IMR-90 (cell line): ENCODE measurements around the gene NPR3. TPM values are rescaled to one million over a fixed set of nuclear protein-coding genes. Genes with fewer than 3 reads are reported as not detected.

Experiments
- ATAC-seq: fragments of 200-7000 bp; cut with Tn5 transposase; 2 replicates; pipeline ENCODE4 v1.9.1; 2020; ENCODE audit warnings: low read depth, mild to moderate bottlenecking, moderate library complexity
- BruUV-seq: library from RNA; stranded (reverse); fragments of 400-500 nt; replicated peaks from 2 replicates; lab custom pipeline; 2021; lab: Mats Ljungman, UMichigan
- CTCF ChIA-PET: fragments of 300-600 bp; formaldehyde crosslinking; extraction: SDS; loops from one replicate; lab custom pipeline; 2021; ENCODE audit warnings: antibody characterized with exemption; lab: Yijun Ruan, JAX
- POLR2A ChIA-PET: fragments of 300-600 bp; sonication (Branson Sonifier 250); formaldehyde crosslinking; loops from one replicate; lab custom pipeline; 2022; ENCODE audit warnings: antibody characterized with exemption; ENCODE audit not compliant: unreplicated experiment; lab: Charles Lee
- DNase-seq: peaks from one replicate; pipeline ENCODE4 v3.0.0; 2013
- H2AFZ ChIP-seq: replicated peaks from 2 replicates; pipeline ENCODE3; 2013; ENCODE audit warnings: low read length, mild to moderate bottlenecking; ENCODE audit not compliant: poor library complexity
- H2AK5ac ChIP-seq: 2 replicates; pipeline ENCODE4 v1.6.1; 2013; ENCODE audit warnings: low read depth, low read length, inconsistent platforms
- H2AK9ac ChIP-seq: replicated peaks from 2 replicates; pipeline ENCODE3; 2013; ENCODE audit warnings: mild to moderate bottlenecking, low read depth, low read length, moderate library complexity; ENCODE audit not compliant: poor library complexity
- H2BK120ac ChIP-seq: 2 replicates; pipeline ENCODE4 v1.6.1; 2013; ENCODE audit warnings: low read depth, low read length, inconsistent platforms
- H2BK15ac ChIP-seq: 3 replicates; pipeline ENCODE4 v1.6.1; 2013; ENCODE audit warnings: low read depth, low read length, inconsistent platforms
- H2BK20ac ChIP-seq: 2 replicates; pipeline ENCODE4 v1.6.1; 2013; ENCODE audit warnings: low read depth, mild to moderate bottlenecking, inconsistent platforms, low read length, moderate library complexity
- H2BK5ac ChIP-seq: 2 replicates; pipeline ENCODE4 v1.6.1; 2013; ENCODE audit warnings: mild to moderate bottlenecking, low read depth, low read length, inconsistent platforms; ENCODE audit not compliant: poor library complexity, severe bottlenecking
- H3K14ac ChIP-seq: replicated peaks from 2 replicates; pipeline ENCODE4 v1.6.1; 2013; ENCODE audit warnings: low read depth, low read length, inconsistent platforms
- H3K18ac ChIP-seq: 2 replicates; pipeline ENCODE4 v1.6.1; 2013; ENCODE audit warnings: low read depth, low read length, control low read depth
- H3K23ac ChIP-seq: 2 replicates; pipeline ENCODE4 v1.6.1; 2013; ENCODE audit warnings: low read depth, low read length, inconsistent platforms
- H3K27ac ChIP-seq: 2 replicates; pipeline ENCODE4 v1.5.1; 2013; ENCODE audit warnings: mild to moderate bottlenecking, control low read depth, low read length; ENCODE audit not compliant: insufficient read depth
- H3K27me3 ChIP-seq: 2 replicates; pipeline ENCODE4 v1.6.1; 2013; ENCODE audit warnings: low read length; ENCODE audit not compliant: control insufficient read depth, insufficient read depth
- H3K36me3 ChIP-seq: 2 replicates; pipeline ENCODE4 v1.6.1; 2013; ENCODE audit warnings: low read length, mixed read lengths; ENCODE audit not compliant: control insufficient read depth, insufficient read depth
- H3K4ac ChIP-seq: 2 replicates; pipeline ENCODE4 v1.6.1; 2013; ENCODE audit warnings: low read depth, low read length, inconsistent platforms
- H3K4me1 ChIP-seq: 2 replicates; pipeline ENCODE4 v1.6.1; 2013; ENCODE audit warnings: low read length, mixed read lengths; ENCODE audit not compliant: control insufficient read depth, insufficient read depth
- H3K4me2 ChIP-seq: 2 replicates; pipeline ENCODE4 v1.6.1; 2013; ENCODE audit warnings: low read depth, mild to moderate bottlenecking, control low read depth, low read length, moderate library complexity
- H3K4me3 ChIP-seq: 2 replicates; pipeline ENCODE4 v1.5.1; 2013; ENCODE audit warnings: low read depth, mild to moderate bottlenecking, control low read depth, low read length, moderate library complexity; ENCODE audit not compliant: insufficient read depth
- H3K56ac ChIP-seq: 2 replicates; pipeline ENCODE4 v1.6.1; 2013; ENCODE audit warnings: low read length, inconsistent platforms; ENCODE audit not compliant: insufficient read depth; ENCODE audit errors: extremely low read depth
- H3K79me1 ChIP-seq, 2 experiments: 2 replicates each; pipeline ENCODE4 v1.6.1; 2013; ENCODE audit warnings: low read length in 2 of 2, inconsistent platforms in 1 of 2, low read depth in 1 of 2
- H3K9ac ChIP-seq: 2 replicates; pipeline ENCODE4 v1.6.1; 2013; ENCODE audit warnings: low read depth, low read length, control low read depth
- H3K9me1 ChIP-seq: 2 replicates; pipeline ENCODE4 v1.6.1; 2013; ENCODE audit warnings: low read length, inconsistent platforms; ENCODE audit not compliant: insufficient read depth
- H3K9me3 ChIP-seq: 2 replicates; pipeline ENCODE4 v1.6.1; 2013; ENCODE audit warnings: low read length; ENCODE audit not compliant: control insufficient read depth, insufficient read depth
- H4K20me1 ChIP-seq: 2 replicates; pipeline ENCODE4 v1.6.1; 2013; ENCODE audit warnings: low read length, inconsistent platforms; ENCODE audit not compliant: insufficient read depth
- H4K5ac ChIP-seq: 2 replicates; pipeline ENCODE4 v1.6.1; 2013; ENCODE audit warnings: mild to moderate bottlenecking, low read depth, low read length, control low read depth
- H4K8ac ChIP-seq, 2 experiments: 2 replicates each; pipeline ENCODE4 v1.6.1; 2013; ENCODE audit warnings: low read depth in 2 of 2, low read length in 2 of 2, control low read depth in 1 of 2, inconsistent platforms in 1 of 2
- H4K91ac ChIP-seq: 2 replicates; pipeline ENCODE4 v1.6.1; 2013; ENCODE audit warnings: low read depth, low read length, inconsistent platforms; ENCODE audit not compliant: insufficient read depth
- BHLHE40 ChIP-seq: fragments of 150-350 bp; IDR thresholded peaks from 2 replicates; pipeline ENCODE4 v1.6.1; 2016; ENCODE audit warnings: mild to moderate bottlenecking, low read depth, low read length
- CEBPB ChIP-seq: IDR thresholded peaks from 2 replicates; pipeline ENCODE4 v1.6.1; 2012; ENCODE audit warnings: low read depth, low read length, improper control_type of control experiment
- CHD1 ChIP-seq: IDR thresholded peaks from 2 replicates; pipeline ENCODE4 v1.6.1; 2012; ENCODE audit warnings: low read depth, low read length, improper control_type of control experiment
- ELK1 ChIP-seq: fragments of 150-350 bp; IDR thresholded peaks from 2 replicates; pipeline ENCODE4 v1.6.1; 2016; ENCODE audit warnings: low read depth, mild to moderate bottlenecking, low read length, moderate library complexity, borderline replicate concordance
- FOS ChIP-seq: fragments of 150-350 bp; IDR thresholded peaks from 2 replicates; pipeline ENCODE4 v1.6.1; 2016; ENCODE audit warnings: low read depth, low read length
- MAFK ChIP-seq: IDR thresholded peaks from 2 replicates; pipeline ENCODE4 v1.6.1; 2012; ENCODE audit warnings: low read depth, low read length, improper control_type of control experiment
- MAZ ChIP-seq: IDR thresholded peaks from 2 replicates; pipeline ENCODE4 v1.6.1; 2012; ENCODE audit warnings: low read depth, mild to moderate bottlenecking, low read length, improper control_type of control experiment, moderate library complexity, borderline replicate concordance
- MXI1 ChIP-seq: IDR thresholded peaks from 2 replicates; pipeline ENCODE4 v1.6.1; 2012; ENCODE audit warnings: low read depth, mild to moderate bottlenecking, low read length, moderate library complexity, borderline replicate concordance
- NFE2L2 ChIP-seq: fragments of 150-350 bp; IDR thresholded peaks from 2 replicates; pipeline ENCODE4 v1.6.1; 2016; ENCODE audit warnings: low read depth, mild to moderate bottlenecking, low read length
- POLR2A ChIP-seq: IDR thresholded peaks from 2 replicates; pipeline ENCODE4 v1.6.1; 2012; ENCODE audit warnings: mild to moderate bottlenecking, low read depth, low read length
- RAD21 ChIP-seq: IDR thresholded peaks from 2 replicates; pipeline ENCODE4 v1.6.1; 2012; ENCODE audit warnings: low read length, improper control_type of control experiment
- RCOR1 ChIP-seq: IDR thresholded peaks from 2 replicates; pipeline ENCODE4 v1.6.1; 2012; ENCODE audit warnings: mild to moderate bottlenecking, low read length, improper control_type of control experiment; ENCODE audit not compliant: insufficient replicate concordance
- RFX5 ChIP-seq: IDR thresholded peaks from 2 replicates; pipeline ENCODE4 v1.8.0; 2012; ENCODE audit warnings: low read depth, mild to moderate bottlenecking, low read length, moderate library complexity
- SMC3 ChIP-seq: fragments of 150-350 bp; IDR thresholded peaks from 2 replicates; pipeline ENCODE4 v1.6.1; 2016; ENCODE audit warnings: low read depth, mild to moderate bottlenecking, antibody characterized with exemption, low read length, moderate library complexity
- WGBS, 2 experiments: methylation state at CpG; one replicate each; pipeline versions ENCODE4 v1.1.5 to v1.1.7; 2013; ENCODE audit warnings: missing lambda C conversion rate in 2 of 2; ENCODE audit not compliant: insufficient read length in 1 of 2; ENCODE audit errors: extremely low coverage in 2 of 2; 5-methylcytosine and 5-hydroxymethylcytosine counted together
- dilution Hi-C: fragments of 300-500 bp; cut with HindIII; formaldehyde crosslinking; loops from one replicate; pipeline ENCODE4 v1.14.3; 2018; ENCODE audit warnings: low sequenced_read_pairs; ENCODE audit not compliant: unreplicated experiment
- in situ Hi-C: fragments of 300-500 bp; cut with MboI; formaldehyde crosslinking; loops from 3 replicates; pipeline ENCODE4 v1.14.3; 2019; ENCODE audit warnings: low sequenced_read_pairs, inconsistent platforms, mixed read lengths
- intact Hi-C: fragments of 100-400 bp; cut with micrococcal nuclease; formaldehyde crosslinking; loops from 2 replicates; pipeline ENCODE4 v1.10.0; 2022
- polyA plus RNA-seq, 3 experiments: library from polyadenylated mRNA; depleted of rRNA; stranded (reverse); fragments of >200 nt; gene quantifications; 2 replicates each; pipeline ENCODE4 v1.2.3, GENCODE V29; 2012; ENCODE audit warnings: low replicate concordance in 1 of 3
- total RNA-seq: library from RNA; depleted of rRNA; stranded (reverse); fragments of >200 nt; gene quantifications from 2 replicates; pipeline ENCODE4 v1.2.3, GENCODE V29; 2012
- TF ChIP-seq, protein P1 (sequence below): conservative IDR thresholded peaks from 2 replicates; pipeline ENCODE4 v1.5.1; 2012; ENCODE audit warnings: mild to moderate bottlenecking, low read depth, low read length, improper control_type of control experiment
- TF ChIP-seq, protein P2 (sequence below): fragments of 150-350 bp; IDR thresholded peaks from 2 replicates; pipeline ENCODE4 v1.6.1; 2017; ENCODE audit warnings: mild to moderate bottlenecking, antibody characterized with exemption, low read length, low read depth

Gene NPR3
- total and polyA plus RNA-seq, 2 of the 4 experiments (the other 2 are of a cell fraction): 24.6 to 88.2 TPM

- H3K27ac ChIP-seq: no peak overlapping the region
- no peak overlapping the region for H3K4me3 ChIP-seq
- intact Hi-C loops: no loop called here
- DNase-seq (no peak), ATAC-seq (no peak)
- no peak overlapping the region for H2AK5ac ChIP-seq
- no peaks in the 10 kb centered on the region for H3K27me3 ChIP-seq
- H2BK15ac ChIP-seq: no peak overlapping the region
- H4K91ac ChIP-seq: no peak overlapping the region
- H2AFZ ChIP-seq: no peak overlapping the region
- no peak overlapping the region for H4K8ac ChIP-seq
- H3K4ac ChIP-seq: no peak overlapping the region
- H3K4me2 ChIP-seq: no peak overlapping the region
- H2BK5ac ChIP-seq: no peak overlapping the region
- H3K9me3 ChIP-seq: no peaks in the 10 kb centered on the region
- no peaks in the 10 kb centered on the region for H3K9me1 ChIP-seq
- peaks cover 8% of the 10 kb centered on the region for H3K4me1 ChIP-seq
- no TSS peak for BruUV-seq
- no peak overlapping the region for H2AK9ac ChIP-seq
- H3K56ac ChIP-seq: no peak overlapping the region
- no CpG with 5 or more reads among the region's 1 CpG for WGBS, 2 experiments
- H3K23ac ChIP-seq: no peak overlapping the region
- no peak overlapping the region for H2BK20ac ChIP-seq
- no peaks in the 10 kb centered on the region for H3K36me3 ChIP-seq
- dilution Hi-C loops: no loop called here
- no peak overlapping the region for H2BK120ac ChIP-seq
- ChIA-PET CTCF (no interaction called here), POLR2A (no interaction called here)
- TF ChIP-seq FOS (no peak), MXI1 (no peak), RAD21 (no peak), MAZ (no peak), ELK1 (no peak), RCOR1 (no peak), NFE2L2 (no peak), BHLHE40 (no peak), POLR2A (no peak), RFX5 (no peak), CEBPB (no peak), CHD1 (no peak), SMC3 (no peak), MAFK (no peak)
- TF ChIP-seq, protein P1, sequence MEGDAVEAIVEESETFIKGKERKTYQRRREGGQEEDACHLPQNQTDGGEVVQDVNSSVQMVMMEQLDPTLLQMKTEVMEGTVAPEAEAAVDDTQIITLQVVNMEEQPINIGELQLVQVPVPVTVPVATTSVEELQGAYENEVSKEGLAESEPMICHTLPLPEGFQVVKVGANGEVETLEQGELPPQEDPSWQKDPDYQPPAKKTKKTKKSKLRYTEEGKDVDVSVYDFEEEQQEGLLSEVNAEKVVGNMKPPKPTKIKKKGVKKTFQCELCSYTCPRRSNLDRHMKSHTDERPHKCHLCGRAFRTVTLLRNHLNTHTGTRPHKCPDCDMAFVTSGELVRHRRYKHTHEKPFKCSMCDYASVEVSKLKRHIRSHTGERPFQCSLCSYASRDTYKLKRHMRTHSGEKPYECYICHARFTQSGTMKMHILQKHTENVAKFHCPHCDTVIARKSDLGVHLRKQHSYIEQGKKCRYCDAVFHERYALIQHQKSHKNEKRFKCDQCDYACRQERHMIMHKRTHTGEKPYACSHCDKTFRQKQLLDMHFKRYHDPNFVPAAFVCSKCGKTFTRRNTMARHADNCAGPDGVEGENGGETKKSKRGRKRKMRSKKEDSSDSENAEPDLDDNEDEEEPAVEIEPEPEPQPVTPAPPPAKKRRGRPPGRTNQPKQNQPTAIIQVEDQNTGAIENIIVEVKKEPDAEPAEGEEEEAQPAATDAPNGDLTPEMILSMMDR: no peak
- TF ChIP-seq, protein P2, sequence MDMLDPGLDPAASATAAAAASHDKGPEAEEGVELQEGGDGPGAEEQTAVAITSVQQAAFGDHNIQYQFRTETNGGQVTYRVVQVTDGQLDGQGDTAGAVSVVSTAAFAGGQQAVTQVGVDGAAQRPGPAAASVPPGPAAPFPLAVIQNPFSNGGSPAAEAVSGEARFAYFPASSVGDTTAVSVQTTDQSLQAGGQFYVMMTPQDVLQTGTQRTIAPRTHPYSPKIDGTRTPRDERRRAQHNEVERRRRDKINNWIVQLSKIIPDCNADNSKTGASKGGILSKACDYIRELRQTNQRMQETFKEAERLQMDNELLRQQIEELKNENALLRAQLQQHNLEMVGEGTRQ: no peak
- H3K18ac ChIP-seq: no peak overlapping the region
- in situ Hi-C loops: no loop called here
- H3K14ac ChIP-seq: no peak overlapping the region; the same call in 1 of the 2 replicates
- H3K9ac ChIP-seq: no peak overlapping the region
- H3K79me1 ChIP-seq: no peaks in the 10 kb centered on the region
- no peak overlapping the region for H4K5ac ChIP-seq
- no peaks in the 10 kb centered on the region for H4K20me1 ChIP-seq
These were observed 116.9 kb downstream of the NPR3 start for GRCh38 chr5:32827981-32828380.
